Measurements from ENCODE around the gene CDKAL1.

DNA sequence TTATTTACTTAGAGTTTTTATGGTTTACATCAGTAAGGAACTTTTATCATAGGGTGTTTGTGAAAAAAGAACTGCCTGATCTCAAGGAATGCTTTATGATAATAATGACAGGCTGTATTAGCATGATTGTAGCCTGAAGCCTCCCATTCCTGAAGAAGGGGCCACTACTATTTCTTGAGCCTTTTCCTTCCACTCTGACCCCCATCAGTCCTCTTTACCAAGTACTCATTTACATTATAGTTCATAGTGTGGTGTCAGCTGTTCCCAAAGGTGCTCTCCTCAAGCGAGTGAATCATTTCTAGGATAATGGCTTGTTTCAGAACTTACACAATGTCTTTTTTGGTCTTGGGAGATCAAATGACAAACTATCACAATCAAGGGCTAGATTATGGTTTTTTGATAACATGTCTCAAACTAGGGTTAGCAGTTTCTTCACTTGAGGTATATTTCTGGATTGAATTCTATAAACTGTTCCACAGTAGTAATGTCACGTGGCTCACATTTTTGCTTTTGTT, 283.6 kb downstream of the CDKAL1 start:
- TF ChIP-seq ZNF274 (IDR thresholded peaks at IDR 0.05; ENCODE audit: low read depth, low read length) (no peak), YY1 (IDR thresholded peaks at IDR 0.05; ENCODE audit: insufficient read depth, insufficient read length) (no peak)
